Measurements from ENCODE around the gene VSIR. TPM values are rescaled to one million over a fixed set of nuclear protein-coding genes. Genes with fewer than 3 reads are reported as not detected.

The VSIR gene
- total RNA-seq, 1 donor from 2014 or later: 9.1 TPM

DNA sequence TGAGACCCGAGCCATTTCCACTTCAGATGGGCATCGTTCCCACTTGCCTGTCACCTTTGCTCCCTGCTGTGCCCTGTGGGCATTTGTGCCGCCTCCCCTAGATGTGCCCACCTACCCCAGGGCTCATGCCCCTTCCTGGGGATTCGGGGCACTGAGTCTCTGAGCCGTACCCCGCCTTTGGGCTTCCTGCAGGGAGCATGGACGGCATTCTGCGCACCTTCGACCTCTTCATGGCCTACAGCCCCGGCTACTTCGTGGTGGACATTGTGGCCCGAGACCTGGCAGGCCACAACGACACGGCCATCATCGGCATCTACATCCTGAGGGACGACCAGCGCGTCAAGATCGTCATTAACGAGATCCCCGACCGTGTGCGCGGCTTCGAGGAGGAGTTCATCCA, 36.3 kb upstream of the VSIR start:
- peaks cover 3% of the 10 kb centered on the region for H3K36me3 Mint-ChIP-seq
- H3K27ac Mint-ChIP-seq: no peak overlapping the region
- peaks cover 10% of the 10 kb centered on the region for H3K4me1 Mint-ChIP-seq
- no peaks in the 10 kb centered on the region for H3K9me3 Mint-ChIP-seq
- TF ChIP-seq, protein P1, sequence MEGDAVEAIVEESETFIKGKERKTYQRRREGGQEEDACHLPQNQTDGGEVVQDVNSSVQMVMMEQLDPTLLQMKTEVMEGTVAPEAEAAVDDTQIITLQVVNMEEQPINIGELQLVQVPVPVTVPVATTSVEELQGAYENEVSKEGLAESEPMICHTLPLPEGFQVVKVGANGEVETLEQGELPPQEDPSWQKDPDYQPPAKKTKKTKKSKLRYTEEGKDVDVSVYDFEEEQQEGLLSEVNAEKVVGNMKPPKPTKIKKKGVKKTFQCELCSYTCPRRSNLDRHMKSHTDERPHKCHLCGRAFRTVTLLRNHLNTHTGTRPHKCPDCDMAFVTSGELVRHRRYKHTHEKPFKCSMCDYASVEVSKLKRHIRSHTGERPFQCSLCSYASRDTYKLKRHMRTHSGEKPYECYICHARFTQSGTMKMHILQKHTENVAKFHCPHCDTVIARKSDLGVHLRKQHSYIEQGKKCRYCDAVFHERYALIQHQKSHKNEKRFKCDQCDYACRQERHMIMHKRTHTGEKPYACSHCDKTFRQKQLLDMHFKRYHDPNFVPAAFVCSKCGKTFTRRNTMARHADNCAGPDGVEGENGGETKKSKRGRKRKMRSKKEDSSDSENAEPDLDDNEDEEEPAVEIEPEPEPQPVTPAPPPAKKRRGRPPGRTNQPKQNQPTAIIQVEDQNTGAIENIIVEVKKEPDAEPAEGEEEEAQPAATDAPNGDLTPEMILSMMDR (IDR thresholded peaks at IDR 0.05; ENCODE audit: unreplicated experiment): no peak
- H3K4me3 Mint-ChIP-seq: no peak overlapping the region
- H3K27me3 Mint-ChIP-seq (ENCODE audit: low read depth): peaks cover 28% of the 10 kb centered on the region
- no peak for DNase-seq (ENCODE audit: low spot score in 2 of 2, unreplicated experiment in 2 of 2)

DNA sequence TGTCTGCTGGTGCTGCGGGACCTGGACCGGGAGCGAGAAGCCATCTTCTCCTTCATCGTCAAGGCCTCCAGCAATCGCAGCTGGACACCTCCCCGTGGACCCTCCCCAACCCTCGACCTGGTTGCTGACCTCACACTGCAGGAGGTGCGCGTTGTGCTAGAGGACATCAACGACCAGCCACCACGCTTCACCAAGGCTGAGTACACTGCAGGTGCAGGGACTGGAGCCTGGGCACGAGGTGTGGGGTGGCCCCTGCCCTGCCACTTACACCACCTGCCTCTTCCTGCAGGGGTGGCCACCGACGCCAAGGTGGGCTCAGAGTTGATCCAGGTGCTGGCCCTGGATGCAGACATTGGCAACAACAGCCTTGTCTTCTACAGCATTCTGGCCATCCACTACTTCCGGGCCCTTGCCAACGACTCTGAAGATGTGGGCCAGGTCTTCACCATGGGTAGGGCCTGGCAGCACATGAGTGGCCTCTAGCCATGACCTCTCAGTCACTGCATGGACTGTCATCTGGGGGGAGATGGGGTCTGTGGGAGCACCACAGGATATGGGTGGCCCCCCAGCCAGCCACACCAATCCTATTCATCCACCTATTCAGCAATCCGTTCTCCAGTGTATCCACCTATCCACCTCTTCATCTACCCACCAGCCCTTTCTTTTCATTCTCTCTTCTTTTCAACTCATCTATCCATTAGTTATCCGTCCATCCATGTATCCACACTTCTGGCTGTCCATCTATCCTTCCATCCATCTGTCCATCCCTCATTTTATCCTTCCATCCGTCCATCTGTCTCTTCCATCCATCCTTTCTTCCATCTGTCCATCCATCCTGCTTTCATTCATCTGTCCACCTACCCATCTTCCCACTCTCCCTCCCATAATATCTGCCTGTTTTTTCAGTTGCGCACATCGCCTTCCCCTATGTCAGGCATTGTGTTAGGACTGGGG, 34.5 kb upstream of the VSIR start:
- TF ChIP-seq, protein P1 (IDR thresholded peaks at IDR 0.05; ENCODE audit: unreplicated experiment): no peak
- H3K27ac Mint-ChIP-seq: no peak overlapping the region
- H3K4me1 Mint-ChIP-seq: peaks cover 12% of the 10 kb centered on the region
- no peaks in the 10 kb centered on the region for H3K36me3 Mint-ChIP-seq
- H3K4me3 Mint-ChIP-seq: no peak overlapping the region
- no peak for DNase-seq (ENCODE audit: low spot score in 2 of 2, unreplicated experiment in 2 of 2)
- no peaks in the 10 kb centered on the region for H3K9me3 Mint-ChIP-seq
- H3K27me3 Mint-ChIP-seq (ENCODE audit: low read depth): peaks cover 35% of the 10 kb centered on the region

GRCh38 chr10:71806704-71807556, 33.6 kb upstream of the VSIR start:
- H3K27me3 Mint-ChIP-seq (ENCODE audit: low read depth): peaks cover 35% of the 10 kb centered on the region
- peaks cover 5% of the 10 kb centered on the region for H3K4me1 Mint-ChIP-seq
- H3K36me3 Mint-ChIP-seq: no peaks in the 10 kb centered on the region
- TF ChIP-seq, protein P1 (IDR thresholded peaks at IDR 0.05; ENCODE audit: unreplicated experiment): no peak
- no peak overlapping the region for H3K4me3 Mint-ChIP-seq
- no peak for DNase-seq (ENCODE audit: low spot score in 2 of 2, unreplicated experiment in 2 of 2)
- no peaks in the 10 kb centered on the region for H3K9me3 Mint-ChIP-seq
- no peak overlapping the region for H3K27ac Mint-ChIP-seq

DNA sequence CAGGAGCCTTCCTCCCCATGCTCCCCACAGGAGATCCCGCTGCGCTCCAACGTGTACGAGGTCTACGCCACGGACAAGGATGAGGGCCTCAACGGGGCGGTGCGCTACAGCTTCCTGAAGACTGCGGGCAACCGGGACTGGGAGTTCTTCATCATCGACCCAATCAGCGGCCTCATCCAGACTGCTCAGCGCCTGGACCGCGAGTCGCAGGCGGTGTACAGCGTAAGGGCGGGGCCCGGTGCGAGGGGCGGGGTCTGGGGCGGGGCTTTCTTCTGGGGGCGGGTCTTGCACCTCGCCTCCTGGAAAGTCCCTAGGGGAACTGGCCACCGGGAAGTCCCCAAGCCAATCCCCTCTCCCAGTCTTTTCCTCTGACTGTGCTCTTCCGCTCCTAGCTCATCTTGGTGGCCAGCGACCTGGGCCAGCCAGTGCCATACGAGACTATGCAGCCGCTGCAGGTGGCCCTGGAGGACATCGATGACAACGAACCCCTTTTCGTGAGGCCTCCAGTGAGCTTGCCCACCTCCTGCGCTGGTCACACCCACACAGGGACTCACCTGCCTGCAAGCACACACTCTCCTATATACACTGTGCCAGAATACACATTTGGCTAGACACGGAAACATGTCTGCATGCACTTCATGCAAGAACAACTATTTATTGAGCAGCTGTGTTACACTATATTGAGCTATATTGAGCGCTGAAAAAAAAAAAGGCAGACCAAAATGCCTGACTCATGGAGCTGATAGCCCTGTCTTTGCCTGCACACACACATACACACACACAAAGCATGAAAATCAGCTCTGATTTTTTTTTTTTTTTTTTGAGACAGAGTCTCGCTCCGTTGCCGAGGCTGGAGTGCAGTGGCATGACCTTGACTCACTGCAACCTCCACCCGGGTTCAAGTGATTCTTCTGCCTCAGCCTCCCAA, 32.7 kb upstream of the VSIR start:
- no peak for DNase-seq (ENCODE audit: low spot score in 2 of 2, unreplicated experiment in 2 of 2)
- Mint-ChIP-seq H3K36me3 (no peaks in the 10 kb centered on the region), H3K4me1 (peaks cover 5% of the 10 kb centered on the region), H3K4me3 (no peak overlapping the region), H3K27me3 (ENCODE audit: low read depth) (peaks cover 35% of the 10 kb centered on the region), H3K27ac (no peak overlapping the region), H3K9me3 (no peaks in the 10 kb centered on the region)
- TF ChIP-seq, protein P1 (IDR thresholded peaks at IDR 0.05; ENCODE audit: unreplicated experiment): no peak

GRCh38 chr10:71804077-71804476, 30.8 kb upstream of the VSIR start:
- Mint-ChIP-seq H3K27ac (no peak overlapping the region), H3K4me3 (no peak overlapping the region), H3K36me3 (no peaks in the 10 kb centered on the region), H3K4me1 (peaks cover 5% of the 10 kb centered on the region), H3K27me3 (ENCODE audit: low read depth) (peaks cover 37% of the 10 kb centered on the region), H3K9me3 (no peaks in the 10 kb centered on the region)
- DNase-seq (ENCODE audit: low spot score in 2 of 2, unreplicated experiment in 2 of 2): no peak
- TF ChIP-seq, protein P1 (IDR thresholded peaks at IDR 0.05; ENCODE audit: unreplicated experiment): no peak

All from mesothelial cell of epicardium (in vitro differentiated cells).